A549 (cell line): Measurements from ENCODE around the gene VCL. TPM values are rescaled to one million over a fixed set of nuclear protein-coding genes. Genes with fewer than 3 reads are reported as not detected.

Experiments used
- ATAC-seq, 2 experiments: fragments of 200-7000 bp in 1 of 2; fragments of >200 bp in 1 of 2; cut with Nextera tagmentation in 1 of 2; cut with Tn5 transposase in 1 of 2; 3 replicates each; pipeline versions ENCODE4 v1.8.0 to v1.9.1; 2018 to 2020; ENCODE audit warnings: mild to moderate bottlenecking in 1 of 2, moderate library complexity in 1 of 2
- CTCF ChIA-PET: fragments of 300-600 bp; sonication (Branson Sonifier 250); formaldehyde crosslinking; extraction: SDS; loops from one replicate; lab custom pipeline; 2021; ENCODE audit warnings: antibody characterized with exemption, inconsistent platforms; lab: Yijun Ruan, JAX
- POLR2A ChIA-PET: fragments of 350-600 bp; formaldehyde crosslinking; extraction: SDS; loops from one replicate; lab custom pipeline; 2021; ENCODE audit warnings: antibody characterized with exemption, inconsistent platforms; lab: Yijun Ruan, JAX
- DNase-seq, 2 experiments: peaks; one replicate each; pipeline versions ENCODE4 v3.0.0 to v3.0.0-alpha.2; 2011 to 2016; ENCODE audit warnings: low read depth in 1 of 2, low spot score in 1 of 2
- FAIRE-seq: peaks from 2 replicates; lab custom pipeline; 2011; peaks lifted over from hg19 to GRCh38; lab: Jason Lieb, UNC
- H3K27ac ChIP-seq, 2 experiments: fragments of >200 bp; sonication (Bioruptor Twin); formaldehyde crosslinking; 3 replicates each; pipeline ENCODE4 v1.5.1; 2016 to 2017
- H3K4me1 ChIP-seq: fragments of >200 bp; sonication (Bioruptor Twin); formaldehyde crosslinking; 3 replicates; pipeline ENCODE4 v1.6.1; 2016
- H3K4me2 ChIP-seq: fragments of >200 bp; sonication (Bioruptor Twin); formaldehyde crosslinking; 3 replicates; pipeline ENCODE4 v1.6.1; 2016
- H3K4me3 ChIP-seq: fragments of >200 bp; sonication (Bioruptor Twin); formaldehyde crosslinking; 3 replicates; pipeline ENCODE4 v1.5.1; 2016
- H3K9me3 ChIP-seq: fragments of >200 bp; sonication (Bioruptor Twin); formaldehyde crosslinking; 3 replicates; pipeline ENCODE4 v1.6.1; 2016
- BCL3 ChIP-seq: fragments of >200 bp; sonication (Bioruptor Twin); formaldehyde crosslinking; IDR thresholded peaks from 3 replicates; pipeline ENCODE4 v1.6.1; 2016
- BHLHE40 ChIP-seq: IDR thresholded peaks from 2 replicates; pipeline ENCODE4 v1.6.1; 2012; ENCODE audit warnings: low read depth, low read length, inconsistent platforms
- CBX2 ChIP-seq: fragments of 200-600 bp; sonication (generic); IDR thresholded peaks from 2 replicates; pipeline ENCODE4 v1.6.1; 2016; ENCODE audit warnings: low read depth, mild to moderate bottlenecking, borderline replicate concordance
- CBX8 ChIP-seq: fragments of 200-600 bp; sonication (generic); IDR thresholded peaks from 2 replicates; pipeline ENCODE4 v1.6.1; 2016
- CHD2 ChIP-seq: fragments of 150-350 bp; IDR thresholded peaks from 2 replicates; pipeline ENCODE4 v1.6.1; 2014; ENCODE audit warnings: low read length; ENCODE audit not compliant: partially characterized antibody
- CHD4 ChIP-seq: fragments of 200-600 bp; sonication (generic); IDR thresholded peaks from 2 replicates; pipeline ENCODE4 v1.6.1; 2016; ENCODE audit warnings: antibody characterized with exemption, mild to moderate bottlenecking, borderline replicate concordance
- E2F6 ChIP-seq: IDR thresholded peaks from 2 replicates; pipeline ENCODE4 v1.6.1; 2012; ENCODE audit warnings: low read depth, borderline replicate concordance
- ELK1 ChIP-seq: fragments of 150-350 bp; IDR thresholded peaks from 2 replicates; pipeline ENCODE4 v1.6.1; 2014; ENCODE audit warnings: low read depth, mild to moderate bottlenecking, low read length
- FOSL2 ChIP-seq, 2 experiments: fragments of 450-650 bp in 1 of 2; fragments of >200 bp in 1 of 2; sonication (Bioruptor Twin) in 1 of 2; formaldehyde crosslinking; IDR thresholded peaks; 2 replicates each; pipeline versions ENCODE4 v1.5.0 to v1.6.1; 2016 to 2020; ENCODE audit warnings: mild to moderate bottlenecking in 1 of 2, moderate library complexity in 1 of 2
- GATA3 ChIP-seq: IDR thresholded peaks from 2 replicates; pipeline ENCODE4 v1.6.1; 2012; ENCODE audit warnings: borderline replicate concordance
- HES2 ChIP-seq: fragments of >200 bp; sonication (Bioruptor Twin); formaldehyde crosslinking; IDR thresholded peaks from 2 replicates; pipeline ENCODE4 v1.6.1; 2016
- HMGXB4 ChIP-seq: fragments of 250-450 bp; sonication (Bioruptor Pico); IDR thresholded peaks from 2 replicates; pipeline ENCODE4 v1.5.0; 2021; ENCODE audit warnings: mild to moderate bottlenecking, moderate library complexity, borderline replicate concordance
- HOXB5 ChIP-seq: fragments of 250-450 bp; sonication (Bioruptor Pico); IDR thresholded peaks from 2 replicates; pipeline ENCODE4 v1.5.0; 2020; ENCODE audit warnings: mild to moderate bottlenecking, moderate library complexity
- KDM1A ChIP-seq: fragments of 200-600 bp; sonication (generic); IDR thresholded peaks from 2 replicates; pipeline ENCODE4 v1.6.1; 2016; ENCODE audit warnings: low read depth, mild to moderate bottlenecking
- KDM5A ChIP-seq: fragments of 200-600 bp; sonication (generic); IDR thresholded peaks from 2 replicates; pipeline ENCODE4 v1.6.1; 2016; ENCODE audit warnings: antibody characterized with exemption, mild to moderate bottlenecking
- MAFK ChIP-seq: fragments of 450-650 bp; IDR thresholded peaks from 2 replicates; pipeline ENCODE4 v1.6.1; 2014; ENCODE audit not compliant: partially characterized antibody
- MYC ChIP-seq: IDR thresholded peaks from 2 replicates; pipeline ENCODE4 v1.6.1; 2012; ENCODE audit warnings: mild to moderate bottlenecking, inconsistent platforms, low read length, improper control_type of control experiment, borderline replicate concordance
- NFE2L2 ChIP-seq: fragments of 150-350 bp; conservative IDR thresholded peaks from 2 replicates; pipeline ENCODE4 v1.6.1; 2014; ENCODE audit warnings: low read length
- POLR2A ChIP-seq: IDR thresholded peaks from 2 replicates; pipeline ENCODE4 v1.6.1; 2012; ENCODE audit warnings: mild to moderate bottlenecking, low read length
- RCOR1 ChIP-seq: fragments of 150-350 bp; IDR thresholded peaks from 2 replicates; pipeline ENCODE4 v1.6.1; 2014; ENCODE audit warnings: antibody characterized with exemption, low read length, low read depth
- RNF2 ChIP-seq: fragments of 200-600 bp; sonication (generic); IDR thresholded peaks from 2 replicates; pipeline ENCODE4 v1.6.1; 2016; ENCODE audit warnings: low read depth, mild to moderate bottlenecking, antibody characterized with exemption, moderate library complexity, borderline replicate concordance
- SMC3 ChIP-seq: fragments of >200 bp; sonication (Bioruptor Twin); formaldehyde crosslinking; IDR thresholded peaks from 3 replicates; pipeline ENCODE4 v1.6.1; 2018; ENCODE audit warnings: inconsistent platforms
- TFCP2L1 ChIP-seq: fragments of 250-450 bp; sonication (Bioruptor Pico); IDR thresholded peaks from 2 replicates; pipeline ENCODE4 v1.5.0; 2021; ENCODE audit warnings: mild to moderate bottlenecking
- USF2 ChIP-seq: fragments of 450-650 bp; IDR thresholded peaks from 2 replicates; pipeline ENCODE4 v1.6.1; 2014; ENCODE audit warnings: antibody characterized with exemption
- ZC3H11A ChIP-seq: fragments of 450-650 bp; IDR thresholded peaks from 2 replicates; pipeline ENCODE4 v1.6.1; 2014; ENCODE audit warnings: antibody characterized with exemption, mild to moderate bottlenecking
- ZNF302 ChIP-seq: fragments of 250-450 bp; sonication (Bioruptor Pico); IDR thresholded peaks from 2 replicates; pipeline ENCODE4 v1.9.0; 2021; ENCODE audit warnings: inconsistent platforms, mild to moderate bottlenecking, moderate library complexity
- ZSCAN20 ChIP-seq: fragments of 250-450 bp; sonication (Bioruptor Pico); IDR thresholded peaks from 2 replicates; pipeline ENCODE4 v1.8.0; 2022; ENCODE audit warnings: mild to moderate bottlenecking, moderate library complexity
- WGBS: methylation state at CpG from one replicate; pipeline ENCODE4 v1.1.6; 2017; ENCODE audit errors: missing lambda C conversion rate; 5-methylcytosine and 5-hydroxymethylcytosine counted together
- polyA plus RNA-seq, 4 experiments: library from polyadenylated mRNA; depleted of rRNA in 3 of 4; stranded (reverse); fragments of >200 nt; fragmentation: RNase III in 1 of 4; extraction: RNeasy Plus Mini Kit Qiagen cat#74134 plus additional on column Dnase treatment in 1 of 4; gene quantifications; 2 replicates in 3 of 4; 3 replicates in 1 of 4; pipeline ENCODE4 v1.2.3, GENCODE V29; 2011 to 2017

Gene VCL
- polyA plus RNA-seq, 2 of the 4 experiments (the other 2 are of a cell fraction), result 101 to 112 TPM

GRCh38 chr10:73975388-73975787 lies 22.5 kb upstream of the VCL start:
- TF ChIP-seq NFE2L2 (no peak), FOSL2 (IDR thresholded peaks at IDR 0.05) (no peak), FOSL2 (CRISPR knock-in tag; IDR thresholded peaks at IDR 0.05) (no peak), KDM1A (no peak), USF2 (no peak), ZNF302 (CRISPR knock-in tag) (no peak), KDM5A (no peak), SMC3 (no peak), HMGXB4 (CRISPR knock-in tag) (no peak), E2F6 (no peak), ELK1 (no peak)
- 0 out of 3 replicates have a peak, but pooled peaks cover 2% of the 10 kb centered on the region for H3K9me3 ChIP-seq
- no peak overlapping the region for H3K4me2 ChIP-seq
- peaks cover 7% of the 10 kb centered on the region; the same call in 2 of the 3 replicates for H3K4me1 ChIP-seq
- ATAC-seq (no peak), DNase-seq (no peak), FAIRE-seq (no peak)
- 84% methylated on average over 4 of the region's 4 CpGs for WGBS
- ChIA-PET POLR2A (no interaction called here), CTCF (interaction anchor here (0.7 to 1.4 kb wide), 2 partner anchors 24 to 95 kb away, joined by 3 to 7 read pairs; no protein-coding TSS in a partner anchor)
- no peak overlapping the region for H3K27ac ChIP-seq
- no peak overlapping the region for H3K4me3 ChIP-seq

GRCh38 chr10:73979141-73979808 lies 18.6 kb upstream of the VCL start:
- H3K27ac ChIP-seq, result no peak overlapping the region
- ATAC-seq, result no peak
- DNase-seq, result no peak
- no peak for FAIRE-seq
- no peak for TF ChIP-seq MAFK
- TF ChIP-seq POLR2A, result no peak
- no peak for TF ChIP-seq CHD4
- no peak for TF ChIP-seq CBX2
- no peak for TF ChIP-seq CBX8
- no peak for TF ChIP-seq GATA3
- TF ChIP-seq HOXB5 (CRISPR knock-in tag), result no peak
- TF ChIP-seq, all 56 proteins: peak for 0
- CTCF ChIA-PET, result interaction anchor here (0.7 to 1.4 kb wide), 3 partner anchors 11 to 93 kb away, joined by 3 to 4 read pairs (median 3); no protein-coding TSS in a partner anchor
- H3K4me3 ChIP-seq, result no peak overlapping the region
- no peak overlapping the region for H3K4me2 ChIP-seq
- H3K4me1 ChIP-seq, result peaks cover 7% of the 10 kb centered on the region; the same call in 2 of the 3 replicates
- 91% methylated on average over 4 of the region's 4 CpGs for WGBS
- POLR2A ChIA-PET, result no interaction called here
- H3K9me3 ChIP-seq, result 0 out of 3 replicates have a peak, but pooled peaks cover 2% of the 10 kb centered on the region

- CTCF ChIA-PET, result interaction anchor here (0.8 to 1.9 kb wide), 4 partner anchors 11 to 94 kb away, joined by 3 to 4 read pairs (median 4); no protein-coding TSS in a partner anchor
- 78% methylated on average over 4 of the region's 4 CpGs for WGBS
- ATAC-seq (no peak; a peak in 1 of 6 replicates), FAIRE-seq (no peak), DNase-seq (no peak)
- POLR2A ChIA-PET, result no interaction called here
- Histone ChIP-seq H3K4me1 (peaks cover 7% of the 10 kb centered on the region; the same call in 2 of the 3 replicates), H3K4me2 (0 out of 3 replicates have a peak overlapping the region, but pooled peaks have one; percentile 32), H3K27ac (no peak overlapping the region), H3K9me3 (0 out of 3 replicates have a peak, but pooled peaks cover 2% of the 10 kb centered on the region), H3K4me3 (no peak overlapping the region)
- TF ChIP-seq HES2, result no peak
- TF ChIP-seq MYC, result no peak
- no peak for TF ChIP-seq ZNF302 (CRISPR knock-in tag)
- no peak for TF ChIP-seq BHLHE40
- no peak for TF ChIP-seq ZSCAN20
- TF ChIP-seq RCOR1, result no peak
- no peak for TF ChIP-seq RNF2
- no peak for TF ChIP-seq CBX8
- no peak for TF ChIP-seq BCL3
- TF ChIP-seq TFCP2L1 (CRISPR knock-in tag), result no peak
- no peak for TF ChIP-seq CHD2
- TF ChIP-seq GATA3, result no peak
- no peak for TF ChIP-seq ZC3H11A
Measured at GRCh38 chr10:73979809-73980433, 18.0 kb upstream of the VCL start.
